ENCODE results near the gene AKAP7. TPM values are rescaled to one million over a fixed set of nuclear protein-coding genes. Genes with fewer than 3 reads are reported as not detected.
"Not testable (repeated sequence)": the region's sequence is repeated elsewhere in the genome, so short reads cannot be mapped to it uniquely, and the experiment has no call there.

The AKAP7 gene
- total RNA-seq (10 to 100 TPM in 4 of 5 donors, 1 to 10 TPM in 1; 9.4 to 14.0 (median 11.5) TPM), total RNA-seq (4.6 to 27.8 (median 15.9) reads per million in 29 experiments)
- total RNA-seq (2013): 25.4 TPM

DNA sequence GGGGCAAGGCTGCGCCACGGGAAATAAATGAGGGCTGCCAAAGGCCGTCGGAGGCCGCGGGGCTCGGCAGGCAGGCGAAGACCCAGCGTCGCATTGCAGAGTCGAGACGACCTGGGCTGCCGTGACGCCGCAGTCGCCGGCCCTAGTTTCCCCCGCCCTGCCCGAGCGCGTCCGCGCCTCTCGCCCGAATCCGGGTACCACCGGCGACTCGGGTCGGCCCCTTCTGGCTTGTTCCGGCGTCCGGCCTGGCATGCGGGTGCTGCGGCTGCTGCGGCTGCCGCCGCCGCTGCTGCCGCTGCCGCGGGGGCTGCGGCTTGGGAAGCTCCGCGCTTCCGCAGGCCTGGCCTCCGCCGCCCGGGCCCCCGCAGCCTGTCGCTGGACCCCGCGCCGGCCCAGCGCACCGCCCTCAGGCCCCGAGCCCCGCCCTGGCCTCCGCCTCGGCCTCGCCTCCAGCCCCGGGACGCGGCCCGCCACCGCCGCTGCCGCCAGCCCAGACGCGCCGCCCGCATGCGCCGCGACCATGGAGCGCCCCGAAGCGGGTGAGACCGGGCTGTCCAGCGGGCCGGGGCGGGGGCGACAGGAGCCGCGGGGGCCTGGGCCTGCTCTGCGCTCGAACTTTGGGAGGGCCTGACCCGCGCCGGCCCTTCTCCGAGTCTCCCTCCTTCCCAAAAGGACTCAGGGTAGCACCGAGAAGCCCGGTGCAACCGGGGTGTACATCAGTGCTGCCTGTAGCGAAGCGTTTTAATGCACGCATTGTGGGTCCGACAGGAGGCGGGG is at the start of gene AKAP7:
Gene AKAP7 (plus strand): TSS at position 224 of the 777 bp plus-strand sequence. CDS start 297 bp downstream, at position 521.
- H3K9me3 Mint-ChIP-seq: no peaks in the 10 kb centered on the region
- WGBS (ENCODE audit: insufficient coverage): under 1% methylated on average over 88 of the region's 99 CpGs
- H3K27me3 Mint-ChIP-seq: peaks cover 0 to 5% of the 10 kb centered on the region in 2 donors
- peaks cover 0 to 3% of the 10 kb centered on the region in 2 experiments for H3K4me1 ChIP-seq (ENCODE audit: control insufficient read depth in 1 of 2, extremely low read depth in 1 of 2, insufficient read depth in 2 of 2, low read length in 2 of 2)
- H3K36me3 ChIP-seq (ENCODE audit: control insufficient read depth in 2 of 2, extremely low read depth in 1 of 2, insufficient read depth in 1 of 2, low read length in 1 of 2): no peaks in the 10 kb centered on the region
- CTCF ChIA-PET: no interaction called here
- ATAC-seq (replicated peaks in 1 of 4) (peak; percentile 76 to 83 (median 80)), DNase-seq (peak; percentile 8 to 62 (median 39))
- H3K27me3 ChIP-seq (replicated peaks in 1 of 2; ENCODE audit: control insufficient read depth in 2 of 2, extremely low read depth in 1 of 2, insufficient read depth in 2 of 2, low read length in 1 of 2): no peaks in the 10 kb centered on the region
- no peaks in the 10 kb centered on the region for H3K36me3 Mint-ChIP-seq
- peak within 1 kb of the TSS; percentile 91 to 99 (median 95) for H3K4me3 Mint-ChIP-seq
- peak within 1 kb of the TSS; percentile 65 to 91 for H3K4me3 ChIP-seq (ENCODE audit: control insufficient read depth in 1 of 2, extremely low read depth in 1 of 2, low read length in 1 of 2)
- peak within 1 kb of the TSS; percentile 69 for H3K27ac ChIP-seq (ENCODE audit: low read length)
- peaks cover 26 to 37% (median 36%) of the 10 kb centered on the region in 3 donors for H3K4me1 Mint-ChIP-seq
- no peaks in the 10 kb centered on the region for H3K9me3 ChIP-seq
- POLR2A ChIA-PET: no interaction called here
- peak within 1 kb of the TSS; percentile 97 to 99 for H3K27ac Mint-ChIP-seq

- H3K36me3 ChIP-seq (ENCODE audit: control insufficient read depth in 2 of 2, extremely low read depth in 1 of 2, insufficient read depth in 1 of 2, low read length in 1 of 2); H3K27ac Mint-ChIP-seq; H3K4me3 Mint-ChIP-seq; H3K27ac ChIP-seq (ENCODE audit: low read length); H3K36me3 Mint-ChIP-seq; H3K4me1 ChIP-seq (ENCODE audit: control insufficient read depth in 1 of 2, extremely low read depth in 1 of 2, insufficient read depth in 2 of 2, low read length in 2 of 2); H3K27me3 ChIP-seq (replicated peaks in 1 of 2; ENCODE audit: control insufficient read depth in 2 of 2, extremely low read depth in 1 of 2, insufficient read depth in 2 of 2, low read length in 1 of 2); H3K4me3 ChIP-seq (ENCODE audit: control insufficient read depth in 1 of 2, extremely low read depth in 1 of 2, low read length in 1 of 2); ATAC-seq (replicated peaks in 1 of 4); H3K9me3 ChIP-seq; H3K4me1 Mint-ChIP-seq; POLR2A ChIA-PET; DNase-seq; CTCF ChIA-PET: not testable (repeated sequence)
- no CpG with 5 or more reads among the region's 3 CpGs for WGBS (ENCODE audit: insufficient coverage)
- peaks cover 8 to 21% (median 13%) of the 10 kb centered on the region in 3 donors for H3K9me3 Mint-ChIP-seq
- H3K27me3 Mint-ChIP-seq: peaks cover 10% of the 10 kb centered on the region in 2 donors
These were observed 44.9 kb upstream of the AKAP7 start for GRCh38 chr6:131090339-131090738.

GRCh38 chr6:131091944-131092343 is 43.3 kb upstream of the AKAP7 start:
- H3K9me3 ChIP-seq; CTCF ChIA-PET; H3K36me3 ChIP-seq (ENCODE audit: control insufficient read depth in 2 of 2, extremely low read depth in 1 of 2, insufficient read depth in 1 of 2, low read length in 1 of 2); H3K36me3 Mint-ChIP-seq; H3K27ac ChIP-seq (ENCODE audit: low read length); H3K4me3 Mint-ChIP-seq; H3K27ac Mint-ChIP-seq; H3K4me3 ChIP-seq (ENCODE audit: control insufficient read depth in 1 of 2, extremely low read depth in 1 of 2, low read length in 1 of 2); H3K27me3 ChIP-seq (replicated peaks in 1 of 2; ENCODE audit: control insufficient read depth in 2 of 2, extremely low read depth in 1 of 2, insufficient read depth in 2 of 2, low read length in 1 of 2); DNase-seq; H3K4me1 Mint-ChIP-seq; H3K27me3 Mint-ChIP-seq; ATAC-seq (replicated peaks in 1 of 4); H3K4me1 ChIP-seq (ENCODE audit: control insufficient read depth in 1 of 2, extremely low read depth in 1 of 2, insufficient read depth in 2 of 2, low read length in 2 of 2); POLR2A ChIA-PET: not testable (repeated sequence)
- WGBS (ENCODE audit: insufficient coverage): no CpG with 5 or more reads among the region's 7 CpGs
- peaks cover 8 to 12% (median 8%) of the 10 kb centered on the region in 3 donors for H3K9me3 Mint-ChIP-seq

- H3K27me3 Mint-ChIP-seq: peaks cover 2 to 7% of the 10 kb centered on the region in 2 donors
- H3K4me1 ChIP-seq (ENCODE audit: control insufficient read depth in 1 of 2, extremely low read depth in 1 of 2, insufficient read depth in 2 of 2, low read length in 2 of 2): no peaks in the 10 kb centered on the region
- no CpG with 5 or more reads among the region's 1 CpG for WGBS (ENCODE audit: insufficient coverage)
- no peak overlapping the region for H3K27ac ChIP-seq (ENCODE audit: low read length)
- peaks cover 4 to 9% (median 8%) of the 10 kb centered on the region in 3 donors for H3K9me3 Mint-ChIP-seq
- no peaks in the 10 kb centered on the region for H3K36me3 ChIP-seq (ENCODE audit: control insufficient read depth in 2 of 2, extremely low read depth in 1 of 2, insufficient read depth in 1 of 2, low read length in 1 of 2)
- H3K4me3 Mint-ChIP-seq: no peak overlapping the region
- H3K27ac Mint-ChIP-seq: no peak overlapping the region
- no peak for DNase-seq
- H3K36me3 Mint-ChIP-seq: no peaks in the 10 kb centered on the region
- no peak for ATAC-seq (replicated peaks in 1 of 4)
- no peaks in the 10 kb centered on the region for H3K27me3 ChIP-seq (replicated peaks in 1 of 2; ENCODE audit: control insufficient read depth in 2 of 2, extremely low read depth in 1 of 2, insufficient read depth in 2 of 2, low read length in 1 of 2)
- H3K4me3 ChIP-seq (ENCODE audit: control insufficient read depth in 1 of 2, extremely low read depth in 1 of 2, low read length in 1 of 2): no peak overlapping the region
- no peaks in the 10 kb centered on the region for H3K9me3 ChIP-seq
- CTCF ChIA-PET: interaction anchor here in 1 of 2 donors (0.6 kb wide), 1 partner anchor 634 kb away, joined by 5 read pairs; no protein-coding TSS in a partner anchor
- POLR2A ChIA-PET: no interaction called here
- no peaks in the 10 kb centered on the region for H3K4me1 Mint-ChIP-seq
These were observed 41.9 kb upstream of the AKAP7 start for GRCh38 chr6:131093334-131093733.

DNA sequence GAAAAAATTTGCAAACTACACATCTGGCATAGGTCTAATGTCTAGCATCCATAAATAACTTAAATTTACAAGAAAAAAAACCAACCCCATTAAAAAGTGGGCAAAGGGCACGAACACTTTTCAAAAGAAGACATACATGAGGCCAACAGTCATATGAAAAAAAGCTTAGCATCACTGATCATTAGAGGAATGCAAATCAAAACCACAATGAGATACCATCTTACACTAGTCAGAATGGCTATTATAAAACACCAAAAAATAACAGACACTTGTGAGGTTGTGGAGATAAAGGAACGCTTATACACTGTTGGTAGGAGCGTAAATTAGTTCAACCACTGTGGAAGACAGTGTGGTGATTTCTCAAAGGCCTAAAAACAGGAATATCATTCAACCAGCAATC is 38.5 kb upstream of the AKAP7 start:
- Histone ChIP-seq H3K4me1 (ENCODE audit: control insufficient read depth in 1 of 2, extremely low read depth in 1 of 2, insufficient read depth in 2 of 2, low read length in 2 of 2) (no peaks in the 10 kb centered on the region), H3K36me3 (ENCODE audit: control insufficient read depth in 2 of 2, extremely low read depth in 1 of 2, insufficient read depth in 1 of 2, low read length in 1 of 2) (no peaks in the 10 kb centered on the region), H3K9me3 (no peaks in the 10 kb centered on the region), H3K27ac (ENCODE audit: low read length) (no peak overlapping the region), H3K27me3 (replicated peaks in 1 of 2; ENCODE audit: control insufficient read depth in 2 of 2, extremely low read depth in 1 of 2, insufficient read depth in 2 of 2, low read length in 1 of 2) (no peaks in the 10 kb centered on the region), H3K4me3 (ENCODE audit: control insufficient read depth in 1 of 2, extremely low read depth in 1 of 2, low read length in 1 of 2) (no peak overlapping the region)
- H3K36me3 Mint-ChIP-seq: no peaks in the 10 kb centered on the region
- H3K27ac Mint-ChIP-seq: no peak overlapping the region
- H3K4me1 Mint-ChIP-seq: no peaks in the 10 kb centered on the region
- no peak overlapping the region for H3K4me3 Mint-ChIP-seq
- no peak for DNase-seq
- ATAC-seq (replicated peaks in 1 of 4): no peak
- no CpG with 5 or more reads among the region's 3 CpGs for WGBS (ENCODE audit: insufficient coverage)
- peaks cover 0 to 5% (median 2%) of the 10 kb centered on the region in 3 donors for H3K9me3 Mint-ChIP-seq
- ChIA-PET POLR2A (no interaction called here), CTCF (no interaction called here)
- H3K27me3 Mint-ChIP-seq: peaks cover 0 to 1% of the 10 kb centered on the region in 2 donors

GRCh38 chr6:131101911-131102680 is 33.2 kb upstream of the AKAP7 start:
- H3K36me3 Mint-ChIP-seq: no peaks in the 10 kb centered on the region
- no peak overlapping the region for H3K4me3 Mint-ChIP-seq
- ATAC-seq (replicated peaks in 1 of 4) (no peak), DNase-seq (no peak)
- no peaks in the 10 kb centered on the region for H3K4me1 ChIP-seq (ENCODE audit: control insufficient read depth in 1 of 2, extremely low read depth in 1 of 2, insufficient read depth in 2 of 2, low read length in 2 of 2)
- no peaks in the 10 kb centered on the region for H3K27me3 ChIP-seq (replicated peaks in 1 of 2; ENCODE audit: control insufficient read depth in 2 of 2, extremely low read depth in 1 of 2, insufficient read depth in 2 of 2, low read length in 1 of 2)
- no peaks in the 10 kb centered on the region for H3K9me3 Mint-ChIP-seq
- no peak overlapping the region for H3K27ac Mint-ChIP-seq
- ChIA-PET POLR2A (no interaction called here), CTCF (interaction anchor here (0.5 to 0.7 kb wide), 4 partner anchors 35 to 526 kb away, joined by 3 to 6 read pairs (median 4); partner anchors contain the start of gene MED23 (in 1 of the 2))
- H3K9me3 ChIP-seq: no peaks in the 10 kb centered on the region
- no peaks in the 10 kb centered on the region for H3K36me3 ChIP-seq (ENCODE audit: control insufficient read depth in 2 of 2, extremely low read depth in 1 of 2, insufficient read depth in 1 of 2, low read length in 1 of 2)
- WGBS (ENCODE audit: insufficient coverage): no CpG with 5 or more reads among the region's 5 CpGs
- H3K27me3 Mint-ChIP-seq: peaks cover 0 to 1% of the 10 kb centered on the region in 2 donors
- H3K4me1 Mint-ChIP-seq: no peaks in the 10 kb centered on the region
- no peak overlapping the region for H3K4me3 ChIP-seq (ENCODE audit: control insufficient read depth in 1 of 2, extremely low read depth in 1 of 2, low read length in 1 of 2)
- no peak overlapping the region for H3K27ac ChIP-seq (ENCODE audit: low read length)

All from T-cell (primary cell).